ENCODE results near the gene TMEM273. TPM values are rescaled to one million over a fixed set of nuclear protein-coding genes. Genes with fewer than 3 reads are reported as not detected.

Gene TMEM273
- total and polyA plus RNA-seq, 10 of the 15 experiments (the other 5 are each of a cell fraction or from before 2014, with no cell fraction given), result 10.3 to 46.3 (median 26.4) TPM

DNA sequence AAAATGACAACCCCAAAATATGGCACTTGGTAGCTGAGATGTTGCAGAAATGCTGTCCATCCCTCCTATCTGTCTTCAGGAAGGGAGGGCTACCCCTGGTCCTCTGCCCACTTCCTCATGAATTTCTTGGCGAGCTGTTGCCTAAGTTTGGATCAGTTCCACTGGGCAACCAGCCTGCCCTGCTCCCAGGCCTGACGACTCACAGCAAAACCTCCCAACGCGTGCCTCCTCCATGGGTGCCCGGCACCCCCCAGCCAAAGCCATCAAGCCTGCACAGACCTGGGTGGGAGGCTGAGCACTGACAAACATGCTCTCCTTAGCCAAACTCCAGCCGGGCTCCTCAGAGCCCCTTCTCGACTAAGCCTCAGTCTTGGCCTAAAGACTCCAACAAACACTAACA is 81.7 kb downstream of the TMEM273 start:
- Histone ChIP-seq H2AFZ (ENCODE audit: control insufficient read depth, low read depth, low read length) (no peak overlapping the region), H3K27ac (ENCODE audit: control insufficient read depth, insufficient read depth) (no peak overlapping the region), H3K27me3 (replicated peaks in 1 of 2; ENCODE audit: control insufficient read depth in 2 of 2, insufficient read depth in 2 of 2, low read length in 1 of 2) (no peaks in the 10 kb centered on the region), H3K9ac (ENCODE audit: control insufficient read depth, insufficient read depth, low read length) (no peak overlapping the region), H4K20me1 (ENCODE audit: control insufficient read depth, insufficient read depth) (no peaks in the 10 kb centered on the region), H3K4me3 (no peak overlapping the region), H3K4me1 (ENCODE audit: control insufficient read depth, insufficient read depth, low read length) (no peaks in the 10 kb centered on the region), H3K4me2 (ENCODE audit: control insufficient read depth, insufficient read depth) (no peak overlapping the region), H3K79me2 (ENCODE audit: control insufficient read depth, insufficient read depth, low read length) (no peaks in the 10 kb centered on the region), H3K36me3 (ENCODE audit: control insufficient read depth in 2 of 2, insufficient read depth in 2 of 2, low read length in 1 of 2) (no peaks in the 10 kb centered on the region), H3K9me3 (replicated peaks; ENCODE audit: control insufficient read depth, insufficient read depth, low read length) (no peaks in the 10 kb centered on the region)
- DNase-seq (ENCODE audit: low read depth, low spot score), result no peak
- RAD21 ChIA-PET (ENCODE audit: unreplicated experiment), result no interaction called here
- POLR2A ChIA-PET, result no interaction called here
- no peak for FAIRE-seq
- SMC1A ChIA-PET (ENCODE audit: uncharacterized antibody, unreplicated experiment), result no interaction called here
- in situ Hi-C loops (cut with MboI), result no loop called here
- WGBS (ENCODE audit: insufficient coverage, insufficient replicate concordance, low lambda C conversion rate, missing lambda C conversion rate), result 74% methylated on average over 7 of the region's 7 CpGs
- BruUV-seq (replicated peaks), result no TSS peak
- CTCF ChIA-PET, result no interaction called here
- TF ChIP-seq, protein P1, sequence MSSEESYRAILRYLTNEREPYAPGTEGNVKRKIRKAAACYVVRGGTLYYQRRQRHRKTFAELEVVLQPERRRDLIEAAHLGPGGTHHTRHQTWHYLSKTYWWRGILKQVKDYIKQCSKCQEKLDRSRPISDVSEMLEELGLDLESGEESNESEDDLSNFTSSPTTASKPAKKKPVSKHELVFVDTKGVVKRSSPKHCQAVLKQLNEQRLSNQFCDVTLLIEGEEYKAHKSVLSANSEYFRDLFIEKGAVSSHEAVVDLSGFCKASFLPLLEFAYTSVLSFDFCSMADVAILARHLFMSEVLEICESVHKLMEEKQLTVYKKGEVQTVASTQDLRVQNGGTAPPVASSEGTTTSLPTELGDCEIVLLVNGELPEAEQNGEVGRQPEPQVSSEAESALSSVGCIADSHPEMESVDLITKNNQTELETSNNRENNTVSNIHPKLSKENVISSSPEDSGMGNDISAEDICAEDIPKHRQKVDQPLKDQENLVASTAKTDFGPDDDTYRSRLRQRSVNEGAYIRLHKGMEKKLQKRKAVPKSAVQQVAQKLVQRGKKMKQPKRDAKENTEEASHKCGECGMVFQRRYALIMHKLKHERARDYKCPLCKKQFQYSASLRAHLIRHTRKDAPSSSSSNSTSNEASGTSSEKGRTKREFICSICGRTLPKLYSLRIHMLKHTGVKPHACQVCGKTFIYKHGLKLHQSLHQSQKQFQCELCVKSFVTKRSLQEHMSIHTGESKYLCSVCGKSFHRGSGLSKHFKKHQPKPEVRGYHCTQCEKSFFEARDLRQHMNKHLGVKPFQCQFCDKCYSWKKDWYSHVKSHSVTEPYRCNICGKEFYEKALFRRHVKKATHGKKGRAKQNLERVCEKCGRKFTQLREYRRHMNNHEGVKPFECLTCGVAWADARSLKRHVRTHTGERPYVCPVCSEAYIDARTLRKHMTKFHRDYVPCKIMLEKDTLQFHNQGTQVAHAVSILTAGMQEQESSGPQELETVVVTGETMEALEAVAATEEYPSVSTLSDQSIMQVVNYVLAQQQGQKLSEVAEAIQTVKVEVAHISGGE (CRISPR knock-in tag; IDR thresholded peaks at IDR 0.05), result no peak
- TF ChIP-seq ZNF207 (IDR thresholded peaks at IDR 0.05; ENCODE audit: borderline replicate concordance), result no peak
- no peak for TF ChIP-seq ZBED1 (IDR thresholded peaks at IDR 0.05; ENCODE audit: borderline replicate concordance)
- TF ChIP-seq IKZF2 (IDR thresholded peaks at IDR 0.05), result no peak
- ATAC-seq, result no peak
- intact Hi-C loops (cut with micrococcal nuclease; ENCODE audit: unreplicated experiment), result no loop called here

DNA sequence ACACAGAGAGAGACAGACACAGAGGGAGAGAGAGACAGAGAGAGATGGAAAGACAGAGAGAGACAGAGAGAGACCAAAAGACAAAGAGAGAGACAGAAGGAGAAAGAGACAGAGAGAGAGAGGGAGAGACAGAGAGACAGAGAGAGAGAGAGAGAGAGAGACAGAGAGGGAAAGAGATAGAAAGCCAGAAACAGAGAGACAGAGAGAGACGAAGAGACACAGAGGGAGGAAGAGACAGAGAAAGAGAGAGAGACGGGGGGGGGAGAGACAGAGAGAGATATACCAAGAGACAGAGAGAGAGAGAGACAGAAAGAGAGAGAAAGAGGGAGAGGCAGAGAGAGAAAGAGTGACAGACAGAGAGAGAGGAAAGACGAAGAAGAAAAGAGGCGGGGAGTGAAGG is 83.1 kb downstream of the TMEM273 start:
- SMC1A ChIA-PET (ENCODE audit: uncharacterized antibody, unreplicated experiment), result no interaction called here
- Histone ChIP-seq H3K4me3 (no peak overlapping the region), H3K9me3 (replicated peaks; ENCODE audit: control insufficient read depth, insufficient read depth, low read length) (no peaks in the 10 kb centered on the region), H3K9ac (ENCODE audit: control insufficient read depth, insufficient read depth, low read length) (no peak overlapping the region), H3K27me3 (replicated peaks in 1 of 2; ENCODE audit: control insufficient read depth in 2 of 2, insufficient read depth in 2 of 2, low read length in 1 of 2) (no peaks in the 10 kb centered on the region), H2AFZ (ENCODE audit: control insufficient read depth, low read depth, low read length) (no peak overlapping the region), H3K4me2 (ENCODE audit: control insufficient read depth, insufficient read depth) (no peak overlapping the region), H3K27ac (ENCODE audit: control insufficient read depth, insufficient read depth) (no peak overlapping the region), H3K36me3 (ENCODE audit: control insufficient read depth in 2 of 2, insufficient read depth in 2 of 2, low read length in 1 of 2) (no peaks in the 10 kb centered on the region), H3K4me1 (ENCODE audit: control insufficient read depth, insufficient read depth, low read length) (no peaks in the 10 kb centered on the region), H4K20me1 (ENCODE audit: control insufficient read depth, insufficient read depth) (no peaks in the 10 kb centered on the region), H3K79me2 (ENCODE audit: control insufficient read depth, insufficient read depth, low read length) (no peaks in the 10 kb centered on the region)
- RAD21 ChIA-PET (ENCODE audit: unreplicated experiment), result interaction anchor here (1.2 kb wide), 1 partner anchor 52 kb away, joined by 3 read pairs; no protein-coding TSS in a partner anchor
- in situ Hi-C loops (cut with MboI), result no loop called here
- ATAC-seq (no peak), FAIRE-seq (no peak), DNase-seq (ENCODE audit: low read depth, low spot score) (no peak)
- POLR2A ChIA-PET, result no interaction called here
- WGBS (ENCODE audit: insufficient coverage, insufficient replicate concordance, low lambda C conversion rate, missing lambda C conversion rate), result 70% methylated on average over 3 of the region's 4 CpGs
- no TSS peak for BruUV-seq (replicated peaks)
- CTCF ChIA-PET, result no interaction called here
- intact Hi-C loops (cut with micrococcal nuclease; ENCODE audit: unreplicated experiment), result no loop called here
- TF ChIP-seq, protein P2, sequence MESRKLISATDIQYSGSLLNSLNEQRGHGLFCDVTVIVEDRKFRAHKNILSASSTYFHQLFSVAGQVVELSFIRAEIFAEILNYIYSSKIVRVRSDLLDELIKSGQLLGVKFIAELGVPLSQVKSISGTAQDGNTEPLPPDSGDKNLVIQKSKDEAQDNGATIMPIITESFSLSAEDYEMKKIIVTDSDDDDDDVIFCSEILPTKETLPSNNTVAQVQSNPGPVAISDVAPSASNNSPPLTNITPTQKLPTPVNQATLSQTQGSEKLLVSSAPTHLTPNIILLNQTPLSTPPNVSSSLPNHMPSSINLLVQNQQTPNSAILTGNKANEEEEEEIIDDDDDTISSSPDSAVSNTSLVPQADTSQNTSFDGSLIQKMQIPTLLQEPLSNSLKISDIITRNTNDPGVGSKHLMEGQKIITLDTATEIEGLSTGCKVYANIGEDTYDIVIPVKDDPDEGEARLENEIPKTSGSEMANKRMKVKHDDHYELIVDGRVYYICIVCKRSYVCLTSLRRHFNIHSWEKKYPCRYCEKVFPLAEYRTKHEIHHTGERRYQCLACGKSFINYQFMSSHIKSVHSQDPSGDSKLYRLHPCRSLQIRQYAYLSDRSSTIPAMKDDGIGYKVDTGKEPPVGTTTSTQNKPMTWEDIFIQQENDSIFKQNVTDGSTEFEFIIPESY (IDR thresholded peaks at IDR 0.05), result no peak
- TF ChIP-seq MEF2B (IDR thresholded peaks at IDR 0.05; ENCODE audit: partially characterized antibody, poor library complexity, severe bottlenecking) (no peak), BCL11A (IDR thresholded peaks at IDR 0.05; ENCODE audit: low read depth, low read length) (no peak), FOS (IDR thresholded peaks at IDR 0.05; ENCODE audit: borderline replicate concordance, extremely low read depth, insufficient read length) (no peak), SP1 (IDR thresholded peaks at IDR 0.05; ENCODE audit: low read depth, low read length) (no peak), PAX5 (IDR thresholded peaks at IDR 0.05; ENCODE audit: borderline replicate concordance, low read depth, low read length) (no peak), BHLHE40 (IDR thresholded peaks at IDR 0.05; ENCODE audit: borderline replicate concordance in 1 of 2, low read depth in 2 of 2, low read length in 1 of 2) (no peak)
- TF ChIP-seq, protein P3, sequence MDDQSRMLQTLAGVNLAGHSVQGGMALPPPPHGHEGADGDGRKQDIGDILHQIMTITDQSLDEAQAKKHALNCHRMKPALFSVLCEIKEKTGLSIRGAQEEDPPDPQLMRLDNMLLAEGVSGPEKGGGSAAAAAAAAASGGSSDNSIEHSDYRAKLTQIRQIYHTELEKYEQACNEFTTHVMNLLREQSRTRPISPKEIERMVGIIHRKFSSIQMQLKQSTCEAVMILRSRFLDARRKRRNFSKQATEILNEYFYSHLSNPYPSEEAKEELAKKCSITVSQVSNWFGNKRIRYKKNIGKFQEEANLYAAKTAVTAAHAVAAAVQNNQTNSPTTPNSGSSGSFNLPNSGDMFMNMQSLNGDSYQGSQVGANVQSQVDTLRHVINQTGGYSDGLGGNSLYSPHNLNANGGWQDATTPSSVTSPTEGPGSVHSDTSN (IDR thresholded peaks at IDR 0.05; ENCODE audit: insufficient replicate concordance, low read depth, low read length), result no peak

All from GM12878 (cell line).